SK-N-SH (cell line): ENCODE measurements around the gene CCDC60. TPM values are rescaled to one million over a fixed set of nuclear protein-coding genes. Genes with fewer than 3 reads are reported as not detected.

ENCODE experiments used
- CTCF ChIA-PET: fragments of 300-600, 350-600 bp; formaldehyde crosslinking; extraction: SDS; loops from one replicate; lab custom pipeline; 2021; lab: Yijun Ruan, JAX
- POLR2A ChIA-PET: fragments of 350-600 bp; sonication (Branson Sonifier 250); formaldehyde crosslinking; extraction: SDS; loops from one replicate; lab custom pipeline; 2020; ENCODE audit warnings: antibody characterized with exemption, inconsistent platforms; lab: Yijun Ruan, JAX
- DNase-seq: peaks from one replicate; pipeline ENCODE4 v3.0.0; 2012
- H2AFZ ChIP-seq: fragments of 200-600 bp; sonication (generic); 2 replicates; pipeline ENCODE4 v1.8.1; 2016; ENCODE audit warnings: antibody characterized with exemption, mild to moderate bottlenecking, low read depth
- H3F3A ChIP-seq: fragments of 200-600 bp; sonication (generic); replicated peaks from 2 replicates; pipeline ENCODE3; 2016; ENCODE audit warnings: antibody characterized with exemption, mild to moderate bottlenecking; ENCODE audit not compliant: insufficient read depth
- H3K27ac ChIP-seq, 2 experiments: fragments of 200-500 bp in 1 of 2; fragments of 200-600 bp in 1 of 2; sonication (Bioruptor generic) in 1 of 2; sonication (generic), shearing (Covaris generic) in 1 of 2; 2 replicates each; pipeline versions ENCODE4 v1.5.1 to v1.6.1; 2014 to 2016; ENCODE audit warnings: low read depth in 2 of 2, inconsistent platforms in 1 of 2, low read length in 1 of 2, mild to moderate bottlenecking in 1 of 2, mixed read lengths in 1 of 2
- H3K27me3 ChIP-seq: fragments of 200-600 bp; sonication (generic), shearing (Covaris generic); 2 replicates; pipeline ENCODE4 v1.6.1; 2016; ENCODE audit warnings: mixed run types; ENCODE audit not compliant: insufficient read depth
- H3K36me3 ChIP-seq, 2 experiments: fragments of 200-500 bp in 1 of 2; fragments of 200-600 bp in 1 of 2; sonication (Bioruptor generic) in 1 of 2; sonication (generic) in 1 of 2; replicated peaks in 1 of 2; 2 replicates each; pipeline versions ENCODE3 to v1.5.1; 2014 to 2016; ENCODE audit warnings: low read length in 1 of 2, mild to moderate bottlenecking in 1 of 2; ENCODE audit not compliant: insufficient read depth in 2 of 2, control insufficient read depth in 1 of 2
- H3K4me1 ChIP-seq, 2 experiments: fragments of 200-500 bp in 1 of 2; fragments of 200-600 bp in 1 of 2; sonication (Bioruptor generic) in 1 of 2; sonication (generic), shearing (Covaris generic) in 1 of 2; 2 replicates each; pipeline versions ENCODE4 v1.5.1 to v1.6.1; 2014 to 2016; ENCODE audit warnings: low read depth in 1 of 2, low read length in 1 of 2, mixed run types in 1 of 2; ENCODE audit not compliant: insufficient read depth in 2 of 2, control insufficient read depth in 1 of 2
- H3K4me2 ChIP-seq: fragments of 200-600 bp; sonication (generic), shearing (Covaris generic); 2 replicates; pipeline ENCODE4 v1.6.1; 2017; ENCODE audit warnings: mixed run types
- H3K4me3 ChIP-seq, 2 experiments: fragments of 200-500 bp in 1 of 2; fragments of 200-600 bp in 1 of 2; sonication (Bioruptor generic) in 1 of 2; sonication (generic), shearing (Covaris generic) in 1 of 2; 2 replicates each; pipeline versions ENCODE4 v1.5.1 to v1.8.1; 2014 to 2016; ENCODE audit warnings: low read depth in 2 of 2, inconsistent platforms in 1 of 2, low read length in 1 of 2, mild to moderate bottlenecking in 1 of 2, mixed read lengths in 1 of 2, moderate library complexity in 1 of 2
- H3K79me2 ChIP-seq: fragments of 200-600 bp; sonication (generic); 2 replicates; pipeline ENCODE4 v1.8.1; 2017; ENCODE audit warnings: mild to moderate bottlenecking; ENCODE audit not compliant: insufficient read depth
- H3K9ac ChIP-seq: fragments of 200-600 bp; sonication (generic); 2 replicates; pipeline ENCODE4 v1.6.1; 2017; ENCODE audit warnings: mixed run types
- H3K9me2 ChIP-seq: fragments of 200-600 bp; sonication (generic); 2 replicates; pipeline ENCODE4 v1.6.1; 2017; ENCODE audit warnings: mixed run types
- H3K9me3 ChIP-seq: fragments of 200-600 bp; sonication (generic); 2 replicates; pipeline ENCODE4 v1.6.1; 2017; ENCODE audit warnings: mixed run types, mild to moderate bottlenecking, moderate library complexity
- H4K20me1 ChIP-seq: fragments of 200-600 bp; sonication (generic); 2 replicates; pipeline ENCODE4 v1.6.1; 2017; ENCODE audit warnings: mild to moderate bottlenecking, mixed run types; ENCODE audit not compliant: insufficient read depth
- ELF1 ChIP-seq: IDR thresholded peaks from 2 replicates; pipeline ENCODE4 v1.4.0; 2012
- EZH2phosphoT487 ChIP-seq: fragments of 200-600 bp; sonication (generic); IDR thresholded peaks from 2 replicates; pipeline ENCODE4 v1.6.1; 2017; ENCODE audit warnings: low read depth, mixed run types, mild to moderate bottlenecking, antibody characterized with exemption, moderate library complexity, borderline replicate concordance
- FOSL2 ChIP-seq: IDR thresholded peaks from 2 replicates; pipeline ENCODE4 v1.4.0; 2012; ENCODE audit warnings: low read depth, mild to moderate bottlenecking, moderate library complexity, borderline replicate concordance
- GABPA ChIP-seq: IDR thresholded peaks from 2 replicates; pipeline ENCODE4 v1.4.0; 2012; ENCODE audit warnings: low read depth, mild to moderate bottlenecking
- GATA2 ChIP-seq: sonication (generic); formaldehyde crosslinking; IDR thresholded peaks from 2 replicates; pipeline ENCODE4 v1.5.0; 2020; ENCODE audit warnings: mild to moderate bottlenecking, missing genetic modification reagents
- REST ChIP-seq: IDR thresholded peaks from 2 replicates; pipeline ENCODE4 v1.6.1; 2012; ENCODE audit warnings: mild to moderate bottlenecking, low read depth, low read length, moderate library complexity
- TCF12 ChIP-seq: IDR thresholded peaks from 2 replicates; pipeline ENCODE4 v1.4.0; 2012
- TEAD4 ChIP-seq: IDR thresholded peaks from 2 replicates; pipeline ENCODE4 v1.4.0; 2012; ENCODE audit warnings: mild to moderate bottlenecking, borderline replicate concordance; ENCODE audit not compliant: insufficient read depth
- USF1 ChIP-seq: IDR thresholded peaks from 2 replicates; pipeline ENCODE4 v1.4.0; 2012; ENCODE audit warnings: low read depth, borderline replicate concordance
- USF2 ChIP-seq: fragments of 150-350 bp; IDR thresholded peaks from 2 replicates; pipeline ENCODE4 v1.6.1; 2017; ENCODE audit warnings: antibody characterized with exemption, low read length, low read depth, borderline replicate concordance
- WGBS: methylation state at CpG from one replicate; pipeline ENCODE4 v1.1.6; 2017; ENCODE audit warnings: low lambda C conversion rate; 5-methylcytosine and 5-hydroxymethylcytosine counted together
- polyA plus RNA-seq, 3 experiments: library from polyadenylated mRNA; depleted of rRNA; stranded (reverse); fragments of >200 nt; gene quantifications; 2 replicates each; pipeline ENCODE4 v1.2.3, GENCODE V29; 2012
- TF ChIP-seq, protein P1 (sequence below): IDR thresholded peaks from 2 replicates; pipeline ENCODE4 v1.4.0; 2012; ENCODE audit warnings: low read depth, borderline replicate concordance

CCDC60 gene
- polyA plus RNA-seq, 1 of the 3 experiments (the other 2 are of a cell fraction), result not detected

GRCh38 chr12:119406308-119406707, 71.8 kb downstream of the CCDC60 start:
- H3K4me1 ChIP-seq, result no peaks in the 10 kb centered on the region; a peak in 1 of 4 replicates
- H3K79me2 ChIP-seq, result no peaks in the 10 kb centered on the region
- no peaks in the 10 kb centered on the region for H3K27me3 ChIP-seq
- no peaks in the 10 kb centered on the region for H3K36me3 ChIP-seq
- no peak for TF ChIP-seq GABPA
- no peak for TF ChIP-seq REST
- TF ChIP-seq TCF12, result no peak
- no peak for TF ChIP-seq EZH2phosphoT487
- TF ChIP-seq, protein P1, sequence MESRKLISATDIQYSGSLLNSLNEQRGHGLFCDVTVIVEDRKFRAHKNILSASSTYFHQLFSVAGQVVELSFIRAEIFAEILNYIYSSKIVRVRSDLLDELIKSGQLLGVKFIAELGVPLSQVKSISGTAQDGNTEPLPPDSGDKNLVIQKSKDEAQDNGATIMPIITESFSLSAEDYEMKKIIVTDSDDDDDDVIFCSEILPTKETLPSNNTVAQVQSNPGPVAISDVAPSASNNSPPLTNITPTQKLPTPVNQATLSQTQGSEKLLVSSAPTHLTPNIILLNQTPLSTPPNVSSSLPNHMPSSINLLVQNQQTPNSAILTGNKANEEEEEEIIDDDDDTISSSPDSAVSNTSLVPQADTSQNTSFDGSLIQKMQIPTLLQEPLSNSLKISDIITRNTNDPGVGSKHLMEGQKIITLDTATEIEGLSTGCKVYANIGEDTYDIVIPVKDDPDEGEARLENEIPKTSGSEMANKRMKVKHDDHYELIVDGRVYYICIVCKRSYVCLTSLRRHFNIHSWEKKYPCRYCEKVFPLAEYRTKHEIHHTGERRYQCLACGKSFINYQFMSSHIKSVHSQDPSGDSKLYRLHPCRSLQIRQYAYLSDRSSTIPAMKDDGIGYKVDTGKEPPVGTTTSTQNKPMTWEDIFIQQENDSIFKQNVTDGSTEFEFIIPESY, result no peak
- no peak for TF ChIP-seq GATA2 (CRISPR knock-in tag)
- TF ChIP-seq USF2, result no peak
- no peak for TF ChIP-seq FOSL2
- TF ChIP-seq, all 33 proteins: peak for 0
- ChIA-PET POLR2A (no interaction called here), CTCF (interaction anchor here (5.1 kb wide), 1 partner anchor 8 kb away, joined by 42 read pairs; no protein-coding TSS in a partner anchor)
- no peak for DNase-seq
- no peaks in the 10 kb centered on the region for H3F3A ChIP-seq
- no peak overlapping the region for H3K4me2 ChIP-seq
- H2AFZ ChIP-seq, result no peak overlapping the region
- H3K4me3 ChIP-seq, result no peak overlapping the region
- 28% methylated on average over 2 of the region's 2 CpGs for WGBS
- H3K9ac ChIP-seq, result no peak overlapping the region
- H4K20me1 ChIP-seq, result no peaks in the 10 kb centered on the region
- H3K9me3 ChIP-seq, result no peaks in the 10 kb centered on the region
- no peak overlapping the region for H3K27ac ChIP-seq
- no peaks in the 10 kb centered on the region for H3K9me2 ChIP-seq

DNA sequence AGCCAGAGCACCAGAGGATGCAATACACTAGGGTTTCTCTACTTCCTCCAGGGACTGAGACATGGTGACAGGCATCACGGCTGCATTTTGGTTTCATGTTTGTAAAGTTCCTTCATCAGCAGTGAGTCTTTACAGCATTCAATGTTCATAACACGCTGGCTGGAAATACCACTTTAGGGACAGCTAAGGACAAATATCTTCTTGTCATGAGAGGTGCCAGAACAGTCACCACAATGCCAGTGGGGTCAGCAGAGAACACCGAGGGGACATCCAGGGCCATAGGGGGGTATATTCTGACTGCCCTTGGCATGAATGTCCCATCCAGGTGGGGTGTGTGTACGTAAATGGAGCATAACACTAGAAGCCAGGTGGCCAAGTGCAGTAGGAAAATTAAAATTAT, 72.3 kb downstream of the CCDC60 start:
- H2AFZ ChIP-seq, result no peak overlapping the region
- ChIA-PET CTCF (no interaction called here), POLR2A (no interaction called here)
- H3K9me3 ChIP-seq, result no peaks in the 10 kb centered on the region
- H3K4me2 ChIP-seq, result no peak overlapping the region
- WGBS, result 40% methylated on average over 4 of the region's 4 CpGs
- H3K9me2 ChIP-seq, result no peaks in the 10 kb centered on the region
- H3K9ac ChIP-seq, result no peak overlapping the region
- H3K27ac ChIP-seq, result no peak overlapping the region
- H3K27me3 ChIP-seq, result no peaks in the 10 kb centered on the region
- H3K79me2 ChIP-seq, result no peaks in the 10 kb centered on the region
- no peak overlapping the region for H3K4me3 ChIP-seq
- H4K20me1 ChIP-seq, result no peaks in the 10 kb centered on the region
- no peaks in the 10 kb centered on the region; a peak in 1 of 4 replicates for H3K4me1 ChIP-seq
- no peak for DNase-seq
- H3K36me3 ChIP-seq, result no peaks in the 10 kb centered on the region
- TF ChIP-seq USF1 (no peak), ELF1 (no peak), TEAD4 (no peak)
- TF ChIP-seq, all 33 proteins: peak for 0
- no peaks in the 10 kb centered on the region for H3F3A ChIP-seq
